Right lobe of liver (tissue), 6 donors: ENCODE measurements around the gene NTM. TPM values are rescaled to one million over a fixed set of nuclear protein-coding genes. Genes with fewer than 3 reads are reported as not detected.

ENCODE experiments used
- ATAC-seq, 4 donors: fragments of 200-7000 bp; cut with Tn5 transposase; one replicate each; pipeline ENCODE4 v1.9.1; 2020; ENCODE audit warnings: mild to moderate bottlenecking in 4 of 4, moderate library complexity in 4 of 4
- DNase-seq, 3 donors: peaks; one replicate each; pipeline ENCODE4 v3.0.0-alpha.2; 2020
- H3K27ac ChIP-seq, 3 donors: fragments of 200-600 bp; one replicate each; pipeline ENCODE4 v1.8.0; 2022
- H3K27me3 ChIP-seq, 2 donors: fragments of 200-600 bp; one replicate each; pipeline ENCODE4 v1.8.0; 2022
- H3K36me3 ChIP-seq, 4 donors: fragments of 200-600 bp; sonication (generic) in 1 of 4; one replicate each; pipeline versions ENCODE4 v1.5.1 to v1.8.0; 2017 to 2022; ENCODE audit warnings: control low read depth in 1 of 4
- H3K4me1 ChIP-seq, 4 donors: fragments of 200-600 bp; sonication (generic) in 1 of 4; one replicate each; pipeline versions ENCODE4 v1.5.1 to v1.8.0; 2017 to 2022; ENCODE audit warnings: control low read depth in 1 of 4
- H3K4me3 ChIP-seq, 3 donors: fragments of 200-600 bp; one replicate each; pipeline ENCODE4 v1.8.0; 2022
- H3K9me3 ChIP-seq, 4 donors: fragments of 200-600 bp; sonication (generic) in 1 of 4; one replicate each; pipeline versions ENCODE4 v1.5.1 to v1.8.0; 2017 to 2022; ENCODE audit warnings: control low read depth in 1 of 4
- POLR2A ChIP-seq: fragments of 450-650 bp; IDR thresholded peaks from one replicate; pipeline ENCODE4 v1.6.1; 2017; ENCODE audit warnings: antibody characterized with exemption, mild to moderate bottlenecking
- WGBS: methylation state at CpG from one replicate; pipeline ENCODE4 v1.1.6; 2018; ENCODE audit warnings: low coverage, low lambda C conversion rate; ENCODE audit not compliant: insufficient coverage; ENCODE audit errors: missing lambda C conversion rate; 5-methylcytosine and 5-hydroxymethylcytosine counted together
- intact Hi-C, 2 donors: fragments of 100-400 bp; cut with DNase I; formaldehyde crosslinking; loops; one replicate each; pipeline versions ENCODE4 v1.11.2 to v1.14.1; 2022
- total RNA-seq, 6 experiments: library from RNA; depleted of rRNA in 2 of 6; stranded (reverse); fragments of >200 nt in 2 of 6; fragmentation: NEBNext Ultra II Directional in 3 of 6; extraction: Animal tissue kit (Norgen Biotek cat#: 25700) in 3 of 6; gene quantifications; one replicate each; pipeline versions ENCODE4 v1.1.0 to v1.2.4, GENCODE V29; 2016 to 2023
- TF ChIP-seq, protein P1 (sequence below), 4 donors: fragments of 200-600 bp in 3 of 4; fragments of 450-650 bp in 1 of 4; IDR thresholded peaks; one replicate each; pipeline versions ENCODE4 v1.5.1 to v1.8.0; 2016 to 2022; ENCODE audit warnings: antibody characterized with exemption in 4 of 4, mild to moderate bottlenecking in 2 of 4
- donor health status: DM: no; HTN: yes; CAD: no.
- donor health status: DM: no; HTN: no; CAD: no.
- donor health status: DM: no; HTN: no; CAD: no.
- donor health status: DM: no; HTN: yes; CAD: no.
- donor health status: DM: no; HTN: yes; CAD: no.

NTM gene
- total RNA-seq, 6 experiments from 2014 or later = 0.35 TPM; not detected in 5

DNA sequence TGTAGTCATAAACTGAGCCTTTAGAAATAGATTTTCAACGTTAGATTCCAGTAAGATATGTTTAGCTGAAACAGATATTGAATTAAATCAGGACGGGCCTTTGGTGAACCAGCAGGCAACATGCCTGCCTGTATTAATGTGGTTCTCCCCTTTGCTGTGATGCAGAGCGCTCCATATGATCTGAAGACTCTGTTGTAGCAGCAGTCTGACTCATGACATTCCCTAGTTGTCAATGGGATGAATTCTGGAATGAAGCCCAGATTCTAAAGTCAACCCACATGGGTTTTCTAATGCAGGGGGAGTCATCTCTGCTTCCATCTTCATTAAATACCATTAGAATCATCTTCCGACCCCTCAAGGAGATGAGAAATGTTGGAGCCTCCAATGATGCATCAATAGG lies 864.5 kb downstream of the NTM start:
- Histone ChIP-seq H3K27me3 (no peaks in the 10 kb centered on the region), H3K4me3 (no peak overlapping the region), H3K36me3 (no peaks in the 10 kb centered on the region), H3K9me3 (no peaks in the 10 kb centered on the region), H3K4me1 (no peaks in the 10 kb centered on the region), H3K27ac (no peak overlapping the region)
- no peak for TF ChIP-seq POLR2A
- TF ChIP-seq, protein P1, sequence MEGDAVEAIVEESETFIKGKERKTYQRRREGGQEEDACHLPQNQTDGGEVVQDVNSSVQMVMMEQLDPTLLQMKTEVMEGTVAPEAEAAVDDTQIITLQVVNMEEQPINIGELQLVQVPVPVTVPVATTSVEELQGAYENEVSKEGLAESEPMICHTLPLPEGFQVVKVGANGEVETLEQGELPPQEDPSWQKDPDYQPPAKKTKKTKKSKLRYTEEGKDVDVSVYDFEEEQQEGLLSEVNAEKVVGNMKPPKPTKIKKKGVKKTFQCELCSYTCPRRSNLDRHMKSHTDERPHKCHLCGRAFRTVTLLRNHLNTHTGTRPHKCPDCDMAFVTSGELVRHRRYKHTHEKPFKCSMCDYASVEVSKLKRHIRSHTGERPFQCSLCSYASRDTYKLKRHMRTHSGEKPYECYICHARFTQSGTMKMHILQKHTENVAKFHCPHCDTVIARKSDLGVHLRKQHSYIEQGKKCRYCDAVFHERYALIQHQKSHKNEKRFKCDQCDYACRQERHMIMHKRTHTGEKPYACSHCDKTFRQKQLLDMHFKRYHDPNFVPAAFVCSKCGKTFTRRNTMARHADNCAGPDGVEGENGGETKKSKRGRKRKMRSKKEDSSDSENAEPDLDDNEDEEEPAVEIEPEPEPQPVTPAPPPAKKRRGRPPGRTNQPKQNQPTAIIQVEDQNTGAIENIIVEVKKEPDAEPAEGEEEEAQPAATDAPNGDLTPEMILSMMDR (IDR thresholded peaks at IDR 0.05) = no peak
- DNase-seq = no peak
- ATAC-seq = no peak
- intact Hi-C loops = no loop called here
- 50% methylated on average over 4 of the region's 4 CpGs for WGBS

DNA sequence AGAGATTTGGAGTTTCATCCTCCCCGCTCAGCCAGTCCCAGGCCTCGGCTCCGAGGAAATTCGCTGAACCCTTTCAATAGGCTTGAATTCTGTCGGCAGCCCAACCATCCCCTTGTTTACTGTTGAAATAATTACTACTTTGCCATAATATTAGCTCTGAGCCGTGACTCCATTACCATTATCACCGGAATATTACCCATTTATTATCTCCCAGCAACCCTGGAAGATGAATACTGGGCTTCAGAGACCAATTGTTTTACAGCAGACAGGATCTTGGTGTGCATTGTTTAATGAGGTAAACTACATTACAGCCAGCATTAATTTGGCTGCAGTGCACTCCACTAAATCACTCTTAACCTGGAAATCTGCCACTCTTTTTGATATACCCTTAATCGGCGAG lies 867.4 kb downstream of the NTM start:
- intact Hi-C loops = no loop called here
- Histone ChIP-seq H3K4me3 (no peak overlapping the region), H3K27ac (no peak overlapping the region), H3K36me3 (no peaks in the 10 kb centered on the region), H3K9me3 (no peaks in the 10 kb centered on the region), H3K4me1 (no peaks in the 10 kb centered on the region), H3K27me3 (no peaks in the 10 kb centered on the region)
- DNase-seq (no peak), ATAC-seq (no peak)
- WGBS = 81% methylated on average over 8 of the region's 9 CpGs
- no peak for TF ChIP-seq POLR2A
- TF ChIP-seq, protein P1 (IDR thresholded peaks at IDR 0.05) = no peak

DNA sequence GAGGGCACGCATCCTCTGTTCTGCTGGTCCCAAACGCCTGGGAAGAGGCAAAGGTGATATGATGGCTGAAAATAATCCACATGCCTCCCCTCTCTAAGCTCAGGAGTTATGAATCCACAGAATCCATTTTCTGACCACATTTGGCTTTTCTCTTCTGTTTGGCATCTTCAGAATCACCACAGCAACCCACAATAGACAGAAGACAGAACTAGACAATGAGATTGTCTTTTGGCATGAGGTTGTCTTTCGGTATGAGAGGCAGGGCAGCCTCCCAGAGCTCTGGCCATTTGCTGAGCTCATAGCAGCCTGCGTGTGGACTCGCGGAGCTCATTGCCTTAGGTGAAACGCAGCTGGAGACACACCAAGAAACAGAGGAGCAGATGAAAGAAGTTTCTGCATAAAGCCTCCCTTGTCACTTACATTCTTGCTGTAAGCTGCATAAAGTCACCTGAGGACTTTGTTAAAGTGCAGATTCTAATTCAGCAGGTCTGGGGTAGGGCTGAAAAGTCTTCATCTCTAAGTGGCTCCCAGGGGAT lies 868.0 kb downstream of the NTM start:
- no peaks in the 10 kb centered on the region for H3K36me3 ChIP-seq

DNA sequence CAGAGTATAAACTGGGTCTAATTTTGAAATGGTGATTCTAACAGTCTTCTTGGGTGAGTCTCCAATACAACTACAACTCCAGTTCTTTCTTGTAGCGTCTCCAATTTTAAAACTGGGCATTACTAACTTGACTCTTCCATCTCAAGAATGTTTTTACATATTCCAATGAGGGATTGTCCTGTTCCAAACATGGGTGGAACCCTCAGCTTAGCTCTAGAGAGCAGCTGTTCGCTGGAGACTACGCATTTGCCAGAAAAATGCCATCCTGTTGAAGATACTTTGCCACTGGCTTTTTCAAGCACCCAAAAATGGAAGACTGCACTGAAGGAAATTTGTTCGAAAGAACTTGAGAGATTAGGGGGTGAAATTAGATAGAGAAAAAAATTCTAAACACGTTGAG lies 870.0 kb downstream of the NTM start:
- 57% methylated on average over 5 of the region's 5 CpGs for WGBS

More for the DNA sequence above, 868.0 kb downstream of the NTM start:
- DNase-seq (no peak), ATAC-seq (no peak)
- H3K4me3 ChIP-seq = no peak overlapping the region
- H3K9me3 ChIP-seq = no peaks in the 10 kb centered on the region
- H3K27me3 ChIP-seq = no peaks in the 10 kb centered on the region
- H3K4me1 ChIP-seq = no peaks in the 10 kb centered on the region
- 70% methylated on average over 7 of the region's 7 CpGs for WGBS
- TF ChIP-seq POLR2A = no peak
- TF ChIP-seq, protein P1 (IDR thresholded peaks at IDR 0.05) = no peak
- no peak overlapping the region for H3K27ac ChIP-seq
- intact Hi-C loops = no loop called here

More for the DNA sequence above, 870.0 kb downstream of the NTM start:
- intact Hi-C loops = no loop called here
- Histone ChIP-seq H3K9me3 (no peaks in the 10 kb centered on the region), H3K27me3 (no peaks in the 10 kb centered on the region), H3K36me3 (no peaks in the 10 kb centered on the region), H3K4me1 (no peaks in the 10 kb centered on the region), H3K27ac (no peak overlapping the region), H3K4me3 (no peak overlapping the region)
- DNase-seq (no peak), ATAC-seq (no peak)
- no peak for TF ChIP-seq POLR2A
- TF ChIP-seq, protein P1 (IDR thresholded peaks at IDR 0.05) = no peak
